Measurements from ENCODE around the gene CDH10. TPM values are rescaled to one million over a fixed set of nuclear protein-coding genes. Genes with fewer than 3 reads are reported as not detected.
A peak's percentile ranks its signal among the peaks of the same experiment; 100 is the strongest.

Gene CDH10
- total RNA-seq, 1 experiment from 2014 or later, result 0.31 TPM

GRCh38 chr5:24633715-24634325, 11.0 kb downstream of the CDH10 start:
- Histone ChIP-seq H3K9me3 (ENCODE audit: control insufficient read depth, low read depth, low read length) (no peaks in the 10 kb centered on the region), H2BK120ac (ENCODE audit: low read depth, low read length, poor library complexity, severe bottlenecking) (no peak overlapping the region), H3T11ph (ENCODE audit: low read length) (no peak overlapping the region), H3K27ac (ENCODE audit: insufficient read length, low read depth, low read length) (no peak overlapping the region), H2BK5ac (ENCODE audit: insufficient read length, low read length) (no peak overlapping the region), H3K4me1 (ENCODE audit: insufficient read depth, low read length) (peaks cover 3% of the 10 kb centered on the region; the same call in 1 of the 2 replicates), H4K91ac (ENCODE audit: insufficient read length, low read depth, low read length) (no peak overlapping the region), H3K4ac (ENCODE audit: low read depth, low read length) (no peak overlapping the region), H2BK15ac (ENCODE audit: low read depth, low read length) (no peak overlapping the region), H4K5ac (ENCODE audit: insufficient read length, low read depth, low read length) (no peak overlapping the region), H2BK20ac (ENCODE audit: low read depth, low read length, poor library complexity, severe bottlenecking) (no peak overlapping the region), H3K14ac (ENCODE audit: insufficient read depth, low read length) (no peak overlapping the region), H3K79me1 (ENCODE audit: insufficient read depth, low read depth, low read length, poor library complexity, severe bottlenecking) (no peaks in the 10 kb centered on the region), H2AK5ac (ENCODE audit: insufficient read length, low read length) (no peak overlapping the region), H3K18ac (ENCODE audit: insufficient read length, low read depth, low read length) (no peak overlapping the region), H3K56ac (ENCODE audit: insufficient read length, low read depth, low read length) (no peak overlapping the region), H3K4me2 (ENCODE audit: insufficient read depth, insufficient read length, low read length) (no peak overlapping the region), H3K23ac (ENCODE audit: insufficient read length, low read depth, low read length) (no peak overlapping the region), H2BK12ac (ENCODE audit: insufficient read length, low read depth, low read length) (no peak overlapping the region), H4K20me1 (ENCODE audit: control insufficient read depth, insufficient read depth, insufficient read length) (no peaks in the 10 kb centered on the region), H3K27me3 (ENCODE audit: insufficient read depth, low read length) (no peaks in the 10 kb centered on the region), H2AFZ (ENCODE audit: low read length) (no peak overlapping the region), H3K9ac (ENCODE audit: extremely low read depth, insufficient read length, low read length) (no peak overlapping the region), H3K79me2 (ENCODE audit: insufficient read depth, low read length) (no peaks in the 10 kb centered on the region), H3K23me2 (ENCODE audit: insufficient read length, low read depth, low read length, poor library complexity, severe bottlenecking) (no peaks in the 10 kb centered on the region), H4K8ac (replicated peaks; ENCODE audit: insufficient read length, low read depth, low read length) (no peak overlapping the region)
- Mint-ChIP-seq H3K36me3 (ENCODE audit: insufficient read depth in 1 of 3, low read depth in 3 of 3) (peaks cover 0 to 1% (median 0%) of the 10 kb centered on the region in 3 experiments; a peak in 1 of 7 replicates), H3K4me3 (no peak overlapping the region), H3K4me1 (peaks cover 5 to 7% of the 10 kb centered on the region in 2 experiments), H3K9me3 (no peaks in the 10 kb centered on the region), H3K27ac (no peak overlapping the region), H3K27me3 (ENCODE audit: low read depth) (no peaks in the 10 kb centered on the region)
- DNase-seq, result no peak
- TF ChIP-seq CTCF (conservative IDR thresholded peaks at IDR 0.05), result peak; percentile 82
- no CpG with 5 or more reads among the region's 4 CpGs for WGBS (ENCODE audit: extremely low coverage, insufficient read length, low lambda C conversion rate)

Data from H9 (cell line).